ENCODE measurements around the gene SENP1.

Gene SENP1

GRCh38 chr12:48002414-48002730 lies 103.5 kb downstream of the SENP1 start:
- no peaks in the 10 kb centered on the region for H4K20me1 ChIP-seq (ENCODE audit: low read depth, low read length)
- no peaks in the 10 kb centered on the region for H3F3A ChIP-seq (ENCODE audit: insufficient read depth)
- no peaks in the 10 kb centered on the region for H3K9me2 ChIP-seq (replicated peaks; ENCODE audit: insufficient read depth, low read length)
- H3K9ac ChIP-seq (ENCODE audit: low read length), result no peak overlapping the region
- H3K9me3 ChIP-seq (ENCODE audit: insufficient read depth, low read length), result no peaks in the 10 kb centered on the region
- no peak overlapping the region for H3K4me2 ChIP-seq (ENCODE audit: low read depth, low read length, poor library complexity, severe bottlenecking)
- TF ChIP-seq CTCF (IDR thresholded peaks at IDR 0.05; ENCODE audit: insufficient read depth, low read length, poor library complexity, severe bottlenecking) (no peak), EZH2phosphoT487 (conservative IDR thresholded peaks at IDR 0.05; ENCODE audit: low read length) (no peak)
- no peaks in the 10 kb centered on the region for H3K36me3 ChIP-seq (ENCODE audit: low read length)
- H2AFZ ChIP-seq (ENCODE audit: low read depth, low read length, severe bottlenecking), result no peak overlapping the region
- no peaks in the 10 kb centered on the region for H3K79me2 ChIP-seq (ENCODE audit: insufficient read depth, low read length)
- H3K27me3 ChIP-seq (ENCODE audit: low read length), result no peaks in the 10 kb centered on the region
- no peak overlapping the region for H3K4me3 ChIP-seq (ENCODE audit: insufficient read depth, low read length, poor library complexity, severe bottlenecking)
- H3K27ac ChIP-seq (ENCODE audit: low read depth, low read length), result no peak overlapping the region

GRCh38 chr12:48001505-48002413 lies 104.1 kb downstream of the SENP1 start:
- Histone ChIP-seq H3K4me2 (ENCODE audit: low read depth, low read length, poor library complexity, severe bottlenecking) (no peak overlapping the region), H2AFZ (ENCODE audit: low read depth, low read length, severe bottlenecking) (no peak overlapping the region), H3F3A (ENCODE audit: insufficient read depth) (no peaks in the 10 kb centered on the region), H3K27me3 (ENCODE audit: low read length) (no peaks in the 10 kb centered on the region), H3K9me2 (replicated peaks; ENCODE audit: insufficient read depth, low read length) (no peaks in the 10 kb centered on the region), H3K36me3 (ENCODE audit: low read length) (no peaks in the 10 kb centered on the region), H3K9me3 (ENCODE audit: insufficient read depth, low read length) (no peaks in the 10 kb centered on the region), H4K20me1 (ENCODE audit: low read depth, low read length) (no peaks in the 10 kb centered on the region), H3K4me3 (ENCODE audit: insufficient read depth, low read length, poor library complexity, severe bottlenecking) (no peak overlapping the region), H3K9ac (ENCODE audit: low read length) (no peak overlapping the region), H3K27ac (ENCODE audit: low read depth, low read length) (no peak overlapping the region), H3K79me2 (ENCODE audit: insufficient read depth, low read length) (no peaks in the 10 kb centered on the region)
- no peak for TF ChIP-seq CTCF (IDR thresholded peaks at IDR 0.05; ENCODE audit: insufficient read depth, low read length, poor library complexity, severe bottlenecking)
- no peak for TF ChIP-seq EZH2phosphoT487 (conservative IDR thresholded peaks at IDR 0.05; ENCODE audit: low read length)

GRCh38 chr12:48000878-48001504 lies 104.9 kb downstream of the SENP1 start:
- no peak overlapping the region for H3K27ac ChIP-seq (ENCODE audit: low read depth, low read length)
- no peak for TF ChIP-seq EZH2phosphoT487 (conservative IDR thresholded peaks at IDR 0.05; ENCODE audit: low read length)
- no peak for TF ChIP-seq CTCF (IDR thresholded peaks at IDR 0.05; ENCODE audit: insufficient read depth, low read length, poor library complexity, severe bottlenecking)
- H4K20me1 ChIP-seq (ENCODE audit: low read depth, low read length), result no peaks in the 10 kb centered on the region
- no peaks in the 10 kb centered on the region for H3K36me3 ChIP-seq (ENCODE audit: low read length)
- no peaks in the 10 kb centered on the region for H3K9me2 ChIP-seq (replicated peaks; ENCODE audit: insufficient read depth, low read length)
- H3K4me2 ChIP-seq (ENCODE audit: low read depth, low read length, poor library complexity, severe bottlenecking), result no peak overlapping the region
- no peak overlapping the region for H3K9ac ChIP-seq (ENCODE audit: low read length)
- no peak overlapping the region for H2AFZ ChIP-seq (ENCODE audit: low read depth, low read length, severe bottlenecking)
- no peaks in the 10 kb centered on the region for H3K9me3 ChIP-seq (ENCODE audit: insufficient read depth, low read length)
- H3F3A ChIP-seq (ENCODE audit: insufficient read depth), result no peaks in the 10 kb centered on the region
- no peaks in the 10 kb centered on the region for H3K27me3 ChIP-seq (ENCODE audit: low read length)
- no peak overlapping the region for H3K4me3 ChIP-seq (ENCODE audit: insufficient read depth, low read length, poor library complexity, severe bottlenecking)
- no peaks in the 10 kb centered on the region for H3K79me2 ChIP-seq (ENCODE audit: insufficient read depth, low read length)

Data from SU-DHL-6 (cell line).